Retinal pigment epithelial cell (primary cell): Measurements from ENCODE around the gene PF4V1.

Experiments
- DNase-seq: peaks from one replicate; pipeline ENCODE4 v3.0.0-alpha.2; 2010; ENCODE audit warnings: low read depth
- H3K4me3 ChIP-seq: 2 replicates; pipeline ENCODE4 v1.5.1; 2011; ENCODE audit warnings: mild to moderate bottlenecking, low read length, control low read depth, moderate library complexity
- CTCF ChIP-seq: conservative IDR thresholded peaks from 2 replicates; pipeline ENCODE4 v1.5.1; 2011; ENCODE audit warnings: low read depth, low read length, control low read depth, inconsistent platforms

Gene PF4V1

DNA sequence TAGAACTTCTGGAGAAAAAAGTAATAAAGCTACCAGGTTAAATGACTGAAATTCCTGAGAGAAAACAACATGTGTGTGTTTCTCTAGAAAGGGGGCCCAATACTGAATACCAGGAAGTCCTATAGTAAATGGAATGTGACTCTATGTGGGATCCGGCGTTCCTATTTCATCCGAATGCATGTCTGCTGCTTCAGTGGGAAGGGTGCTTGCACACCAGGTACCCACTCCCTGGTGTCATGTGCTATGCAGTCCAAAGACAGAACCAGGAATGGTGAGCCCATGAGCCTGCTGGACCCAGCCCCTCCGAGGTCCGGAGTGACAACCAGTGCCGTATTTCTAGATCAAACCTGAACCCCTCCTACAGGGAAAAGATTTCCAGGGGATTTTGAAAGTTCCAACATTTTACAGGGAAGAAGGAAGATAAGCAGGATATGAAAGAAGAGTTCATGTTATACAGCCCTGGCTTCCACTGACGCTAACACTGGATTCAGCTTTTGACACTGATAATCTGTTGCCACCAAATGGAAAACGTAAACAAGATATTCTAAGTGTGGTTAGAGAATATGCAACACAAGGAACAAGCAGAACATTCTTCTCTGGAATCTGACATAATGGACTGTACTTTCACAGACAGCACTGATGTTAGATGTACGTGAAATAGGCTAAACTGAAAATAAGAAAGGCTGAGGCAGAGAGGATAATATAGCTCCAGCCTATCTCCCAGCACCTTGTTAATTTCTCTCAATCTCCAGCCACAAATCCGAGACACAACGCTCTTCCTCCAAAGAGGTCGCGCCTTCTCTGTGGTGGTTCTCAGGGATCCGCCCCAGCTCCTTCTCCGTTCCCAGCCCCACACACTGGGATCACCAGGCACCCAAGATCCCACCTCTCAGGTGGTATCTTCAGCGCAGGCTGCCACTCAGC lies 15.4 kb downstream of the PF4V1 start:
- H3K4me3 ChIP-seq = peak overlapping the region; percentile 62
- DNase-seq = no peak
- no peak for TF ChIP-seq CTCF

DNA sequence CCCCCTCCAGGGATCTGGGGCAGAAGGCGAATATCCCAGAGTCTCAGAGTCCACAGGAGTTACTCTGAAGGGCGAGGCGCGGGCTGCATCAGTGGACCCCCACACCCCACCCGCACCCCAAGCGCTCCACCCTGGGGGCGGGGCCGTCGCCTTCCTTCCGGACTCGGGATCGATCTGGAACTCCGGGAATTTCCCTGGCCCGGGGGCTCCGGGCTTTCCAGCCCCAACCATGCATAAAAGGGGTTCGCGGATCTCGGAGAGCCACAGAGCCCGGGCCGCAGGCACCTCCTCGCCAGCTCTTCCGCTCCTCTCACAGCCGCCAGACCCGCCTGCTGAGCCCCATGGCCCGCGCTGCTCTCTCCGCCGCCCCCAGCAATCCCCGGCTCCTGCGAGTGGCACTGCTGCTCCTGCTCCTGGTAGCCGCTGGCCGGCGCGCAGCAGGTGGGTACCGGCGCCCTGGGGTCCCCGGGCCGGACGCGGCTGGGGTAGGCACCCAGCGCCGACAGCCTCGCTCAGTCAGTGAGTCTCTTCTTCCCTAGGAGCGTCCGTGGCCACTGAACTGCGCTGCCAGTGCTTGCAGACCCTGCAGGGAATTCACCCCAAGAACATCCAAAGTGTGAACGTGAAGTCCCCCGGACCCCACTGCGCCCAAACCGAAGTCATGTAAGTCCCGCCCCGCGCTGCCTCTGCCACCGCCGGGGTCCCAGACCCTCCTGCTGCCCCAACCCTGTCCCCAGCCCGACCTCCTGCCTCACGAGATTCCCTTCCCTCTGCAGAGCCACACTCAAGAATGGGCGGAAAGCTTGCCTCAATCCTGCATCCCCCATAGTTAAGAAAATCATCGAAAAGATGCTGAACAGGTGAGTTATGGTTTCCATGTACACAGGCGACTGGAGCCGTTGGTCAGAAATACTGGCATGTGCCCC lies 16.3 kb downstream of the PF4V1 start, which contains the start of gene CXCL1:
TSS of gene CXCL1 (plus strand) at position 264 of the 926 bp plus-strand sequence. CDS start at position 342, 78 bp downstream.
- DNase-seq = no peak
- peak within 1 kb of the TSS; percentile 62 for H3K4me3 ChIP-seq
- TF ChIP-seq CTCF = no peak

GRCh38 chr4:73870260-73870659 lies 17.2 kb downstream of the PF4V1 start:
- DNase-seq = no peak
- peak overlapping the region; percentile 62 for H3K4me3 ChIP-seq
- no peak for TF ChIP-seq CTCF

DNA sequence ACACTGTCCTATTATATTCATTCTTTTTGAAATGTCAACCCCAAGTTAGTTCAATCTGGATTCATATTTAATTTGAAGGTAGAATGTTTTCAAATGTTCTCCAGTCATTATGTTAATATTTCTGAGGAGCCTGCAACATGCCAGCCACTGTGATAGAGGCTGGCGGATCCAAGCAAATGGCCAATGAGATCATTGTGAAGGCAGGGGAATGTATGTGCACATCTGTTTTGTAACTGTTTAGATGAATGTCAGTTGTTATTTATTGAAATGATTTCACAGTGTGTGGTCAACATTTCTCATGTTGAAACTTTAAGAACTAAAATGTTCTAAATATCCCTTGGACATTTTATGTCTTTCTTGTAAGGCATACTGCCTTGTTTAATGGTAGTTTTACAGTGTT lies 17.7 kb downstream of the PF4V1 start:
- DNase-seq = no peak
- TF ChIP-seq CTCF = no peak
- no peak overlapping the region for H3K4me3 ChIP-seq

DNA sequence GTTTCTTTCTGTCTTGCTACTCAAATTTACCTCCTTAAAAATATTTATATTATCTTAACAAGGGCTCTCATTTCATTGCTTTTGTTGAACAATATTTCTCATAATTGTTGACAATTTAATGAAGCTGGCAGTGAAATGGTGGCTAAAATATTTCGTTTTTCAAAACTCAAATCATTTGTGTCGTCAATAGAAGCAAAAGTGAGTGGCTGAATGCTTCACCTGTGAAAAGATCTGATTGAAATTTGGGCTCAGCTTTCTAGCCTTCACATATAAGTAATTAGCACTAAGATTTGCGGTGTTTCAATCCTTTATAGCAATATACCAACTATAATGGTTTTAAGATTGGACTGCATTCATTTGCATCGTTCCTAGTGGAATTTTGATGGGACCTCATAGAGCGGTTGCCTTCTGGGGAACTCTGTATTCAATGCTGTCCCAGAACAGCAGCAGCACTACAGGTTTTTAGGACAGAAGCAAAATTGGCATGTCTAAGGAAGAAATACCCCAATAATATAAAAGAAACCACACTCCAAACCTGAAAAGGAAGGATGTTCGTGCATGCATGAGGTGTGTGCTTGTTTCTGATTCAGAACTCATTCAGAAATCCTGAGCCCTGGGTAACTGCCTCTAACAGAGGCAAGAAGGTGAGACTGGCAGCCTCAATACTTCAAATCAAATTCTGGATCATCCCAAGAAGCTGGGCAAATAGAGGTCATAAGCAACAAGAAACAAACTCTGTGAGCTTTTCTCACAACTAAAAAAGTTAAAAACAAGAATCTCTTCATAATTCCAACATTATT lies 18.6 kb downstream of the PF4V1 start:
- TF ChIP-seq CTCF = no peak
- H3K4me3 ChIP-seq = no peak overlapping the region
- DNase-seq = no peak

GRCh38 chr4:73872316-73873108 lies 19.4 kb downstream of the PF4V1 start:
- no peak for TF ChIP-seq CTCF

More at GRCh38 chr4:73872316-73873108, 19.4 kb downstream of the PF4V1 start:
- no peak for DNase-seq
- no peak overlapping the region for H3K4me3 ChIP-seq
